H1 (cell line): Measurements from ENCODE around the gene PGPEP1. TPM values are rescaled to one million over a fixed set of nuclear protein-coding genes. Genes with fewer than 3 reads are reported as not detected.

Source experiments
- CTCF ChIA-PET: fragments of 300-600 bp; sonication (Branson Sonifier 250); formaldehyde crosslinking; loops from one replicate; lab custom pipeline; 2021; ENCODE audit not compliant: partially characterized antibody; lab: Charles Lee
- POLR2A ChIA-PET: fragments of 300-600 bp; sonication (Branson Sonifier 250); formaldehyde crosslinking; loops from one replicate; lab custom pipeline; 2021; ENCODE audit warnings: inconsistent platforms; ENCODE audit not compliant: partially characterized antibody; lab: Charles Lee
- DNase-seq, 2 experiments: peaks; one replicate each; pipeline versions ENCODE4 v3.0.0 to v3.0.0-alpha.2; 2010 to 2022; ENCODE audit warnings: low spot score in 2 of 2, low read depth in 1 of 2, mixed read lengths in 1 of 2
- FAIRE-seq: peaks from 2 replicates; lab custom pipeline; 2011; peaks lifted over from hg19 to GRCh38; lab: Jason Lieb, UNC
- H2AFZ ChIP-seq: 2 replicates; pipeline ENCODE4 v1.8.1; 2012; ENCODE audit warnings: low read length, inconsistent platforms
- H2AK5ac ChIP-seq: 2 replicates; pipeline ENCODE4 v1.6.1; 2013; ENCODE audit warnings: low read depth, low read length
- H2BK120ac ChIP-seq: replicated peaks from 2 replicates; pipeline ENCODE3; 2013; ENCODE audit warnings: low read depth, low read length, inconsistent platforms
- H2BK12ac ChIP-seq: 2 replicates; pipeline ENCODE4 v1.6.1; 2013; ENCODE audit warnings: low read depth, low read length
- H2BK15ac ChIP-seq: 2 replicates; pipeline ENCODE4 v1.6.1; 2013; ENCODE audit warnings: low read length
- H2BK20ac ChIP-seq: 2 replicates; pipeline ENCODE4 v1.6.1; 2013; ENCODE audit warnings: low read length
- H2BK5ac ChIP-seq: 2 replicates; pipeline ENCODE4 v1.6.1; 2013; ENCODE audit warnings: low read depth, low read length
- H3K14ac ChIP-seq: 2 replicates; pipeline ENCODE4 v1.6.1; 2013; ENCODE audit warnings: inconsistent platforms; ENCODE audit not compliant: insufficient read length
- H3K18ac ChIP-seq: 2 replicates; pipeline ENCODE4 v1.6.1; 2013; ENCODE audit warnings: low read length; ENCODE audit errors: extremely low read depth
- H3K23ac ChIP-seq: 2 replicates; pipeline ENCODE4 v1.6.1; 2013; ENCODE audit warnings: inconsistent platforms; ENCODE audit not compliant: insufficient read length
- H3K23me2 ChIP-seq: 2 replicates; pipeline ENCODE4 v1.6.1; 2013; ENCODE audit warnings: low read depth, low read length
- H3K27ac ChIP-seq: 2 replicates; pipeline ENCODE4 v1.6.1; 2011; ENCODE audit warnings: low read depth, low read length, inconsistent platforms
- H3K27me3 ChIP-seq, 4 experiments: replicated peaks in 1 of 4; 1 replicate in 1 of 4; 2 replicates in 3 of 4; pipeline versions ENCODE4 v1.6.1 to v1.8.1; 2011 to 2013; ENCODE audit warnings: low read length in 3 of 4, mild to moderate bottlenecking in 3 of 4, inconsistent platforms in 2 of 4, mixed read lengths in 2 of 4, moderate library complexity in 1 of 4; ENCODE audit not compliant: control insufficient read depth in 3 of 4, insufficient read depth in 3 of 4; ENCODE audit errors: extremely low read depth in 1 of 4
- H3K36me3 ChIP-seq, 4 experiments: 2 replicates each; pipeline versions ENCODE4 v1.6.1 to v1.8.1; 2011 to 2013; ENCODE audit warnings: mild to moderate bottlenecking in 4 of 4, low read length in 3 of 4, moderate library complexity in 2 of 4, control low read depth in 1 of 4, inconsistent platforms in 1 of 4; ENCODE audit not compliant: insufficient read depth in 4 of 4, control insufficient read depth in 2 of 4
- H3K4ac ChIP-seq: replicated peaks from 2 replicates; pipeline ENCODE3; 2013; ENCODE audit warnings: low read length, low read depth, mixed read lengths, inconsistent platforms; ENCODE audit not compliant: insufficient read length
- H3K4me1 ChIP-seq, 4 experiments: replicated peaks in 1 of 4; 1 replicate in 1 of 4; 2 replicates in 3 of 4; pipeline versions ENCODE4 v1.6.1 to v1.8.1; 2011 to 2013; ENCODE audit warnings: low read length in 3 of 4, inconsistent platforms in 2 of 4, mixed read lengths in 1 of 4; ENCODE audit not compliant: insufficient read depth in 4 of 4, control insufficient read depth in 3 of 4
- H3K4me2 ChIP-seq, 2 experiments: 2 replicates each; pipeline versions ENCODE4 v1.6.1 to v1.8.1; 2011 to 2013; ENCODE audit warnings: low read depth in 2 of 2, low read length in 2 of 2, control low read depth in 1 of 2, inconsistent platforms in 1 of 2, mild to moderate bottlenecking in 1 of 2; ENCODE audit not compliant: insufficient read depth in 1 of 2
- H3K4me3 ChIP-seq, 4 experiments: fragments of 200-600, 300-600 bp in 1 of 4; sonication (generic), shearing (Covaris generic), sonication (Bioruptor Twin) in 1 of 4; 2 replicates each; pipeline versions ENCODE4 v1.5.1 to v1.8.1; 2011 to 2016; ENCODE audit warnings: low read length in 4 of 4, low read depth in 3 of 4, control low read depth in 2 of 4, inconsistent platforms in 2 of 4, mild to moderate bottlenecking in 2 of 4, mixed read lengths in 1 of 4, moderate library complexity in 1 of 4; ENCODE audit not compliant: insufficient read depth in 2 of 4; ENCODE audit errors: extremely low read depth in 1 of 4
- H3K56ac ChIP-seq: replicated peaks from 2 replicates; pipeline ENCODE3; 2013; ENCODE audit warnings: low read depth, mild to moderate bottlenecking, mixed read lengths, low read length, inconsistent platforms; ENCODE audit not compliant: insufficient read length
- H3K79me1 ChIP-seq: 2 replicates; pipeline ENCODE4 v1.6.1; 2013; ENCODE audit warnings: low read depth, low read length, control low read depth
- H3K79me2 ChIP-seq, 2 experiments: 2 replicates each; pipeline versions ENCODE4 v1.6.1 to v1.8.1; 2012 to 2013; ENCODE audit warnings: low read length in 2 of 2, mild to moderate bottlenecking in 2 of 2, inconsistent platforms in 1 of 2; ENCODE audit not compliant: insufficient read depth in 2 of 2, control insufficient read depth in 1 of 2
- H3K9ac ChIP-seq, 4 experiments: replicated peaks in 1 of 4; 1 replicate in 1 of 4; 2 replicates in 3 of 4; pipeline versions ENCODE4 v1.6.1 to v1.8.1; 2011 to 2013; ENCODE audit warnings: low read depth in 3 of 4, low read length in 3 of 4, control low read depth in 2 of 4, mild to moderate bottlenecking in 2 of 4, moderate library complexity in 2 of 4, inconsistent platforms in 1 of 4; ENCODE audit errors: extremely low read depth in 1 of 4
- H3K9me3 ChIP-seq, 2 experiments: 2 replicates each; pipeline versions ENCODE4 v1.6.1 to v1.8.1; 2012 to 2013; ENCODE audit warnings: mild to moderate bottlenecking in 2 of 2, moderate library complexity in 2 of 2, control low read depth in 1 of 2, inconsistent platforms in 1 of 2, low read depth in 1 of 2, low read length in 1 of 2, mixed read lengths in 1 of 2; ENCODE audit not compliant: insufficient read depth in 2 of 2
- H4K20me1 ChIP-seq, 2 experiments: replicated peaks in 1 of 2; 2 replicates each; pipeline versions ENCODE3 to v1.8.1; 2011 to 2013; ENCODE audit warnings: inconsistent platforms in 2 of 2, low read length in 2 of 2, mild to moderate bottlenecking in 1 of 2; ENCODE audit not compliant: insufficient read depth in 2 of 2, control insufficient read depth in 1 of 2
- H4K5ac ChIP-seq: 2 replicates; pipeline ENCODE4 v1.6.1; 2013; ENCODE audit warnings: low read length, low read depth, mixed read lengths, inconsistent platforms; ENCODE audit not compliant: insufficient read length
- H4K8ac ChIP-seq: 2 replicates; pipeline ENCODE4 v1.8.0; 2013; ENCODE audit warnings: mild to moderate bottlenecking, moderate library complexity, low read length, inconsistent platforms; ENCODE audit not compliant: insufficient read depth; ENCODE audit errors: extremely low read depth
- H4K91ac ChIP-seq: replicated peaks from 2 replicates; pipeline ENCODE3; 2013; ENCODE audit warnings: low read length, mixed read lengths, inconsistent platforms; ENCODE audit not compliant: insufficient read length
- CHD2 ChIP-seq: IDR thresholded peaks from 2 replicates; pipeline ENCODE4 v1.6.1; 2012; ENCODE audit warnings: low read length, improper control_type of control experiment
- SAP30 ChIP-seq: fragments of 300-600 bp; sonication (generic); IDR thresholded peaks from 2 replicates; pipeline ENCODE4 v1.7.1; 2012; ENCODE audit warnings: low read length, moderate library complexity, mild to moderate bottlenecking, inconsistent platforms; ENCODE audit not compliant: insufficient read depth, insufficient replicate concordance
- WGBS, 2 experiments: shearing (Covaris generic) in 1 of 2; methylation state at CpG; one replicate each; pipeline versions ENCODE4 v1.1.6 to v1.1.7; 2013 to 2015; ENCODE audit warnings: low lambda C conversion rate in 2 of 2, mixed read lengths in 2 of 2, inconsistent platforms in 1 of 2, low coverage in 1 of 2, missing lambda C conversion rate in 1 of 2; ENCODE audit not compliant: insufficient replicate concordance in 2 of 2, insufficient coverage in 1 of 2, insufficient read length in 1 of 2; ENCODE audit errors: extremely low coverage in 1 of 2, missing lambda C conversion rate in 1 of 2; 5-methylcytosine and 5-hydroxymethylcytosine counted together
- polyA plus RNA-seq, 7 experiments: library from polyadenylated mRNA; depleted of rRNA in 3 of 7; stranded (reverse) in 5 of 7; unstranded in 2 of 7; fragments of >200 nt in 5 of 7; fragments of 200-250 nt in 2 of 7; gene quantifications; 1 replicate in 5 of 7; 2 replicates in 1 of 7; 4 replicates in 1 of 7; pipeline versions ENCODE4 v1.2.1 to v1.2.3, GENCODE V29; 2011 to 2013; ENCODE audit warnings: missing spikeins in 2 of 7, mixed read lengths in 2 of 7
- total RNA-seq: library from RNA; stranded (reverse); fragmentation: NEBNext Ultra II Directional; extraction: Animal tissue kit (Norgen Biotek cat#: 25700); gene quantifications from 2 replicates; pipeline ENCODE4 v1.2.1, GENCODE V29; 2021
- TF ChIP-seq, protein P1 (sequence below): IDR thresholded peaks from 2 replicates; pipeline ENCODE4 v1.6.1; 2012; ENCODE audit warnings: inconsistent platforms

PGPEP1 gene
- total and polyA plus RNA-seq, 2 of the 8 experiments (the other 6 are each of a cell fraction or from before 2014, with no cell fraction given) = 17.0 to 33.4 TPM

DNA sequence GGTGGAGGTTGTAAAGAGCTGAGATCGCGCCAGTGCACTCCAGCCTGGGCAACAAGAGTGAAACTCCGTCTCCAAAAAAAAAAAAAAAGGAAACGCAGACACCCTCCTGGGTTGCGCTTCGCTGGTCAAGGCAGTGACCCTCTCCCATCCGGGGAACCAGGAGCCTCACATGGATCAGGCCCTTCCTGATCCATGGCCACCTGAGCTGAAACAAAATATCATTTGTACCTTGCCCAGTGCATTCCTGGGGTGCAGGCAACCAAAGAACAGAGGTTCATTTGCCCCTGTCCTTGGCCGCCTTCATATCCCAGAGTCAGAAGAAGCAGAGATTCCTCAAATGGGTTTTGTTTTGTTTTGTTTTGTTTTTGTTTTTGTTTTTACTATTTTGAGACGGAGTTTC, 9.5 kb upstream of the PGPEP1 start:
- H3K27ac ChIP-seq = no peak overlapping the region
- no peak for FAIRE-seq
- H3K14ac ChIP-seq = no peak overlapping the region
- no peak overlapping the region for H3K4me3 ChIP-seq
- H3K79me1 ChIP-seq = no peaks in the 10 kb centered on the region
- H2BK120ac ChIP-seq = no peak overlapping the region
- no peak overlapping the region for H2BK12ac ChIP-seq
- WGBS, 2 experiments = 85% methylated on average over 7 of the region's 9 CpGs; no CpG with 5 or more reads in 1 of the 2 experiments
- H3K9ac ChIP-seq = no peak overlapping the region
- TF ChIP-seq, protein P1, sequence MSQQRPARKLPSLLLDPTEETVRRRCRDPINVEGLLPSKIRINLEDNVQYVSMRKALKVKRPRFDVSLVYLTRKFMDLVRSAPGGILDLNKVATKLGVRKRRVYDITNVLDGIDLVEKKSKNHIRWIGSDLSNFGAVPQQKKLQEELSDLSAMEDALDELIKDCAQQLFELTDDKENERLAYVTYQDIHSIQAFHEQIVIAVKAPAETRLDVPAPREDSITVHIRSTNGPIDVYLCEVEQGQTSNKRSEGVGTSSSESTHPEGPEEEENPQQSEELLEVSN = no peak
- TF ChIP-seq SAP30 (no peak), CHD2 (no peak)
- ChIA-PET POLR2A (interaction anchor here (1.2 to 20.2 kb wide), 3 partner anchors 9 to 53 kb away, joined by 3 to 224 read pairs (median 4); partner anchors contain the start of genes IQCN and JUND), CTCF (interaction anchor here (0.6 to 7.7 kb wide), 10 partner anchors 8 to 102 kb away, joined by 3 to 179 read pairs (median 4); partner anchors contain the start of genes IQCN, JUND and PGPEP1)
- no peak overlapping the region for H3K4ac ChIP-seq
- H3K23ac ChIP-seq = no peak overlapping the region
- no peak overlapping the region for H4K8ac ChIP-seq
- no peaks in the 10 kb centered on the region for H3K36me3 ChIP-seq
- no peaks in the 10 kb centered on the region for H3K27me3 ChIP-seq
- no peak overlapping the region for H3K4me2 ChIP-seq
- peaks cover 0 to 5% (median 5%) of the 10 kb centered on the region in 4 experiments; a peak in 5 of 7 replicates for H3K4me1 ChIP-seq
- H4K91ac ChIP-seq = no peak overlapping the region
- H3K18ac ChIP-seq = no peak overlapping the region
- no peak overlapping the region for H2BK5ac ChIP-seq
- no peak for DNase-seq
- H3K23me2 ChIP-seq = no peaks in the 10 kb centered on the region
- no peaks in the 10 kb centered on the region for H3K79me2 ChIP-seq
- no peaks in the 10 kb centered on the region for H3K9me3 ChIP-seq
- H4K5ac ChIP-seq = no peak overlapping the region
- no peak overlapping the region for H2BK15ac ChIP-seq
- H4K20me1 ChIP-seq = no peaks in the 10 kb centered on the region
- H2AFZ ChIP-seq = no peak overlapping the region
- H3K56ac ChIP-seq = no peak overlapping the region
- H2AK5ac ChIP-seq = no peak overlapping the region
- H2BK20ac ChIP-seq = no peak overlapping the region
